ENCODE results near the gene PDCD1LG2.

DNA sequence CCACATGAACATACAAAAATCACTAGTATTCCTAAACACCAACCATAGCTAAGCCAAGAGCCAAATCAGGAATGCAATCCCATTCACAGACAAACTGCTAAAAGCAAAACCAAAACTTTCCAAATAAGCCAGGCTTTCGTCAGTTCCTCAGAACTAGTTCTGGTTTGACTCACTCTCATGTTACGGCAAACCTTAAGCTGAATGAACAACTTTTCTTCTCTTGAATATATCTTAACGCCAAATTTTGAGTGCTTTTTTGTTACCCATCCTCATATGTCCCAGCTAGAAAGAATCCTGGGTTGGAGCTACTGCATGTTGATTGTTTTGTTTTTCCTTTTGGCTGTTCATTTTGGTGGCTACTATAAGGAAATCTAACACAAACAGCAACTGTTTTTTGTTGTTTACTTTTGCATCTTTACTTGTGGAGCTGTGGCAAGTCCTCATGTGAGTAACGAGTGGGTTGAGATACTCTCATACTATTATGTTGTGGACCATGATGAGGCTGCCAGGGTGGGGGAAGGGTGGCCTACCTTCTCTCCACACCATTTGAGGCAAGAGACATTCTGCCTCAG, at the start of gene PDCD1LG2:
- TF ChIP-seq CHD2 (IDR thresholded peaks at IDR 0.05; ENCODE audit: low read length, partially characterized antibody) = no peak
- TF ChIP-seq, protein P1, sequence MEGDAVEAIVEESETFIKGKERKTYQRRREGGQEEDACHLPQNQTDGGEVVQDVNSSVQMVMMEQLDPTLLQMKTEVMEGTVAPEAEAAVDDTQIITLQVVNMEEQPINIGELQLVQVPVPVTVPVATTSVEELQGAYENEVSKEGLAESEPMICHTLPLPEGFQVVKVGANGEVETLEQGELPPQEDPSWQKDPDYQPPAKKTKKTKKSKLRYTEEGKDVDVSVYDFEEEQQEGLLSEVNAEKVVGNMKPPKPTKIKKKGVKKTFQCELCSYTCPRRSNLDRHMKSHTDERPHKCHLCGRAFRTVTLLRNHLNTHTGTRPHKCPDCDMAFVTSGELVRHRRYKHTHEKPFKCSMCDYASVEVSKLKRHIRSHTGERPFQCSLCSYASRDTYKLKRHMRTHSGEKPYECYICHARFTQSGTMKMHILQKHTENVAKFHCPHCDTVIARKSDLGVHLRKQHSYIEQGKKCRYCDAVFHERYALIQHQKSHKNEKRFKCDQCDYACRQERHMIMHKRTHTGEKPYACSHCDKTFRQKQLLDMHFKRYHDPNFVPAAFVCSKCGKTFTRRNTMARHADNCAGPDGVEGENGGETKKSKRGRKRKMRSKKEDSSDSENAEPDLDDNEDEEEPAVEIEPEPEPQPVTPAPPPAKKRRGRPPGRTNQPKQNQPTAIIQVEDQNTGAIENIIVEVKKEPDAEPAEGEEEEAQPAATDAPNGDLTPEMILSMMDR (IDR thresholded peaks at IDR 0.05) = no peak
- TF ChIP-seq NRF1 (IDR thresholded peaks at IDR 0.05; ENCODE audit: low read depth, low read length) = no peak
- TF ChIP-seq, protein P2, sequence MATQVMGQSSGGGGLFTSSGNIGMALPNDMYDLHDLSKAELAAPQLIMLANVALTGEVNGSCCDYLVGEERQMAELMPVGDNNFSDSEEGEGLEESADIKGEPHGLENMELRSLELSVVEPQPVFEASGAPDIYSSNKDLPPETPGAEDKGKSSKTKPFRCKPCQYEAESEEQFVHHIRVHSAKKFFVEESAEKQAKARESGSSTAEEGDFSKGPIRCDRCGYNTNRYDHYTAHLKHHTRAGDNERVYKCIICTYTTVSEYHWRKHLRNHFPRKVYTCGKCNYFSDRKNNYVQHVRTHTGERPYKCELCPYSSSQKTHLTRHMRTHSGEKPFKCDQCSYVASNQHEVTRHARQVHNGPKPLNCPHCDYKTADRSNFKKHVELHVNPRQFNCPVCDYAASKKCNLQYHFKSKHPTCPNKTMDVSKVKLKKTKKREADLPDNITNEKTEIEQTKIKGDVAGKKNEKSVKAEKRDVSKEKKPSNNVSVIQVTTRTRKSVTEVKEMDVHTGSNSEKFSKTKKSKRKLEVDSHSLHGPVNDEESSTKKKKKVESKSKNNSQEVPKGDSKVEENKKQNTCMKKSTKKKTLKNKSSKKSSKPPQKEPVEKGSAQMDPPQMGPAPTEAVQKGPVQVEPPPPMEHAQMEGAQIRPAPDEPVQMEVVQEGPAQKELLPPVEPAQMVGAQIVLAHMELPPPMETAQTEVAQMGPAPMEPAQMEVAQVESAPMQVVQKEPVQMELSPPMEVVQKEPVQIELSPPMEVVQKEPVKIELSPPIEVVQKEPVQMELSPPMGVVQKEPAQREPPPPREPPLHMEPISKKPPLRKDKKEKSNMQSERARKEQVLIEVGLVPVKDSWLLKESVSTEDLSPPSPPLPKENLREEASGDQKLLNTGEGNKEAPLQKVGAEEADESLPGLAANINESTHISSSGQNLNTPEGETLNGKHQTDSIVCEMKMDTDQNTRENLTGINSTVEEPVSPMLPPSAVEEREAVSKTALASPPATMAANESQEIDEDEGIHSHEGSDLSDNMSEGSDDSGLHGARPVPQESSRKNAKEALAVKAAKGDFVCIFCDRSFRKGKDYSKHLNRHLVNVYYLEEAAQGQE (IDR thresholded peaks at IDR 0.05; ENCODE audit: low read depth, low read length) = no peak

All from SK-N-SH (cell line).